Measurements from ENCODE around the gene DDX20. TPM values are rescaled to one million over a fixed set of nuclear protein-coding genes. Genes with fewer than 3 reads are reported as not detected.

The DDX20 gene
- total and polyA plus RNA-seq, 2 donors: 7.4 to 18.9 TPM

Small RNAs within 50 kb of the gene (small RNA-seq; reads per million reads assigned to genes)
- gene INKA2: 0.50 reads per million, percentile 47 among the genes with 10 or more reads in this experiment

Other genes starting within 250 kb of the DDX20 start
- gene RAP1A, start 136.1 kb upstream of the DDX20 start, total RNA-seq: 89.8 TPM
- gene RAP1A, start 136.1 kb upstream of the DDX20 start, polyA plus RNA-seq: 199 TPM
- 7.4 TPM for gene INKA2, start 16.5 kb upstream of the DDX20 start, total RNA-seq
- gene INKA2, start 16.5 kb upstream of the DDX20 start, polyA plus RNA-seq: 5.4 TPM
- 5.4 TPM for gene KCND3, start 233.8 kb downstream of the DDX20 start, total RNA-seq
- 10.0 TPM for gene KCND3, start 233.8 kb downstream of the DDX20 start, polyA plus RNA-seq